CD4-positive, alpha-beta T cell treated with Interleukin-2 at 100 ng/mL for 4 hours (primary cell): ENCODE results near the gene SPTB.

ENCODE experiments used
- DNase-seq: peaks from one replicate; pipeline ENCODE4 v3.0.0-alpha.2; 2020; ENCODE audit warnings: low spot score

SPTB gene

GRCh38 chr14:64729386-64730060 lies 150.2 kb downstream of the SPTB start:
- DNase-seq = no peak

DNA sequence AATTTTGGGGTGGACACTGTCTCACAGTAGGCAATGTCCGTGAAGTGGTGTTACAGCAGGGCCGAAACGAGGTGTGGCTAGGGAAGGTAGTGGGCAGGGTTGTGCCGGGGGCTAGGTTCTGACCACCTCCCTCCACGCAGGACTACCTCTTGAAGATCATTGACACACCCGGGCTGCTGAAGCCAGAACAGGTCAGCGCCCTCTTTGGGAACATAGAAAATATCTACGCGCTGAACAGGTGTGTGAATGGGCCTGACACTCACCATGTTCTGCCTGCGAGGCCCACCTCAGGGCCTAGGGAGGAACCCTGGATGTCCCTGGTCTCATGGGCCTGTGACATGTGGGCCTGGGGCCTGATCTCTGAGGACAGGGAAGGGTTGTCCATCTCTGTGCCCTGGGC lies 150.9 kb downstream of the SPTB start:
- DNase-seq = no peak

- no peak for DNase-seq
Observed at GRCh38 chr14:64728106-64728505, 151.6 kb downstream of the SPTB start.

- DNase-seq = no peak
Observed at GRCh38 chr14:64727551-64728071, 152.1 kb downstream of the SPTB start.

- peak; percentile 70 for DNase-seq
Observed at GRCh38 chr14:64726585-64726890, 153.2 kb downstream of the SPTB start.

DNA sequence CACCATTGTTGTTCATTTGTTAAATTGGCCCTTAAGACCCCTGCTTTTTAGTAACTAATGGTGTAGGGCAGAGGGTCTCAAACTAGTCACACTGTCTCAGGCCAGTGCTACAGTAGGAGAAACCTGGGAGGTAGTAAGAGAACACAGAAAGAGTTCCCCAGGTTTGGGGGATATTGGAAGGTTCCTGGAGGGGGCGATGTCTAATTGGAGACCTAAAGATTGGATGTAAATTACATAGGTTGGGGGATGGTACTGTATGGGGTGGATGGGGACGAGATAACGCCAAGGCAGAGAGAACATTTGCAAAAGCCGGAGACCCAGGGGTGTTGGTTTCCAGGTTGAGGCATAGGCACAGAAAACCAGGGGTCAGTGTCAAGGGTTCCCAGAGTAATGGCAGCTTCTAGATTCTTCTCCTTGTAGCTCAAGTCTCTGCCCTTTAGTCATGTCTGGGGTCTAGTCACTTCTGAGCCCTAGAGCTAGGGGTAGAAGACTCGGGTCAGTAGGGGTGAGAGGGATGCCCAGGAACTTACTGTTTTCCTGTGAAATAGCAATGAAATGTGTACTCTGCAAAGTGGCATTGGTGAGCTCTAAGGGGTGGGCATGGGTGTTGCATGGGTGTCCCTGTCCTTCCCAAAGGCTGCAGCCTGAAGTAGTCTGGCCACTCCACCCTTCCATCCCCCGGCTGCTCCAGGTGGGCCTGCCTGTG lies 153.7 kb downstream of the SPTB start:
- no peak for DNase-seq

- no peak for DNase-seq
Observed at GRCh38 chr14:64725261-64725815, 154.4 kb downstream of the SPTB start.

GRCh38 chr14:64724578-64724930 lies 155.2 kb downstream of the SPTB start:
- DNase-seq = no peak

DNA sequence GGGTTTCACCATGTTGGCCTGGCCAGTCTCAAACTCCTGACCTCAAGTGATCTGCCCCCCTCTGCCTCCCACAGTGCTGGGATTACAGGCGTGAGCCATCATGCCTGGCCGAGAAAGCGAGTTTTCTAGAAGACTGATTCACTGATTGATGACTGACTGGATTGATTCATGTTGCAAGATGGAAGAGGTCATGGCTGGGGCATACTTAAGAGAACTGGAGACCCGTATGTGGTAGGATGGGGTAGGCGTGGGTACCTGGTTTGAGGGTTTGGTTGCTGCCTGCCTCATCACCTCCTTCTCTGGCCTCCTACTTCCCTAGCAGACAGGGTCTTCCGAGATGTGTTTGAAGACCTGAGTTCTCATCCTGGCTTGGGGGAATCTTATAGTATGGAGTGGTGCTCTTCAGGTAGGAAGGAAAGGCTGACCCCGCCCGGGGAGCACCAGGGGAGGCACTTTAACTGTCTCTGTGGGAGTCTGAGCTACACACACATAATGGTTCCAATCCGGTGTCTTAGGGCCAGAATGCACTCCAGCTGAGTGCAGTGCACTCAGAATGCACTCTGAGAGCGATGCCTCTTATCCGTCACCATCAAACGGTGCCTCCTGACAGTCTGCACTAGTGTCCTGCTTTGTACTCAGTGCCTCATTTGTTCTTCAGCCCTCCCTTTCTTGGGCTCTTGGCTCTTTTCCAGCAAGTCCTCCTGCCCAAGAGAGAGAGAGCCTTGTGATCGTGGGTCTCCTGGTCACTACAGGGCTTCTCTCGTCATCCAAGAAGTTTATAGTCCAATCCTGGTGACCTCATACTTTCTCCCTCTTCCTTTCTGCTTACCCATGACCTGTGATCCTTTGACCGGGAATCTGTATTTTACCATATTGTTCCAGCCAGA lies 155.8 kb downstream of the SPTB start:
- DNase-seq = peak; percentile 43

DNA sequence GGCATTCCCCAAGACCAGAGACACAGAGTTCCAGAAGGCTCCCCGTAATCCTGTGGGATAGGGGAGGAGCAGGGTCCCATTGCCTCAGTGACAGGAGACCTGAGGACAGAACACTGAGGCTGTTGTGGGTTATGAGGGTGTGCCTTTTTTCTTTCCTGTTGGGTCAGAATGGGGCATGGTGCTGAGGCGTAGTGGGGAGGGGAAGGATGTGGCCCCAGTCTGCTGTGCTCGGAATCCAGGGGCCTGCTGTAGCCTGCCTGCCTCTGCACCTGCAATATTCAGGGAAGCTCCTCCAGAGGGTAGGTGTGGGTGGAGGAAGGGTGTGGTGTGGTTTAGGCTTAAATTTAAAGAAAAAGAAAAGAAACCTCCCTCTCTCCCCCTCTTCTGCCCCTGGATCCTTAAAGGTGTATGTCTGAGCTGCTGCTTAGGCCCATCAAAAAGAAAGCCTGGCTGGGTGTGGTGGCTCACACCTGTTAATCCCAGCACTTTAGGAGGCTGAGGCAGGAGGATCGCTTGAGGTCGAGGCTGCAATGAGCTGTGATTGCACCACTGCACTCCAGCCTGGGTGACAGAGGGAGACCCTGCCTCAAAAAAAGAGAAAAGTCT lies 156.8 kb downstream of the SPTB start:
- DNase-seq = peak; percentile 50

- no peak for DNase-seq
Observed at GRCh38 chr14:64721899-64722298, 157.8 kb downstream of the SPTB start.

- no peak for DNase-seq
Observed at GRCh38 chr14:64721391-64721791, 158.3 kb downstream of the SPTB start.

DNA sequence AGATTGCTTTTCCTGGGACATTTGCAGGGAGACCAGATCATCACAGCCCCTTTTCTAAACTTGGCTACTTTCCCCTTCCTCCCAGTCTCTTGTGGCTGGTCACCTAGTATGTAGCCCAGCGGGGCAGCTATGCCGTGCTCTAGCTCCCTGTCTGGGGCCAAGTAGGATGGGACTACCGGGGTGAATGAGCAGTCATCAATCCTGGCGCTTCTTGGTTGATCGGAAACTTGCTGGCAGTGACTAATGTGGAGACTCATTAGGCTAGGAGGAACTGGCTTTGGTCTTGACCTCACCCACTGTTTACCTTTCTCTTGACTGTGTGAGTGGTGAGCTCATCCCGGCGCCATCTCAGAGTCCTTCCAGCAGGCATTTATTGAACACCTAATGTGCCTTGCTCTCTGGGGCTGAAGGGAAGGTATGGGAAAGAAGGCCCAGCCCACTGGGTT lies 159.6 kb downstream of the SPTB start:
- DNase-seq = no peak

DNA sequence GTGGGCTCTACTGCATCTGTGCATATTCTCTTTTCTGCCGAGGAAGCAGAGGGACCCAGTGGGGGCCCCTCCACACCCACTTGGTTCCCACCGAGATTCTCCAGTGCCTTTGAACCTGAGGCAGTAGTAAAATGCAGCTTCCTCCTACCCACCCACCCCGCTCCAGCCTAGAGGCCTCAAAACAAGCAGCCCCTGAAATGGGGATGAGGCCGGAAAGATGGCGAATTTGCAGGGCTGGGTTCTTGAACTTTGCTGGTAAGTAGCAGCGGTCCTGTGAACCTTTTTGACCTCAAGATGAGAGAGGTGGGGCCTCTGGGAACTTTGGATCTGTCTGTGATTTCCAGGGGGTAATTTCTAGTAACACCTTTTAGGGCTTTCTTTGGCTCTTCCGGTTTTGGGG lies 160.1 kb downstream of the SPTB start:
- no peak for DNase-seq

- DNase-seq = no peak
Observed at GRCh38 chr14:64718762-64719161, 160.9 kb downstream of the SPTB start.

DNA sequence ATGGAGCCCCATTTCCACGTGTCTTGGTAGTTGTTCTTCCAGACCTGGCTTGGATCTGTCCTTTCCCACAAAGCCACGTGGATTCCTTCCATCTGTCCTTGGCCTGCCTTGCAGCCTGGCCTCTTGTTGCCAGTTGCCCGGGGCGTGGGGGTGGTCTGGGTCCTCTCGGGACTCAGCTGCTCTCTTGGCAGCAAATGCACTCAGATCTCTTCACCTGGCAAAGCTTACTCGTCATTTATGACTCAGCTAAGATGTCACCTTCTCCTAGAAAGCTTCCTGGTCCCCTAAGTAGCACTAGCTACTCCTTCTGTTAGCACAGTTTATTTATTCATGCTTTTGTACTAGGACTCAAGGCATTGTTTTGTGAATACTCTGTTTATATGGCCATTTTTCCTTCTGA lies 161.8 kb downstream of the SPTB start:
- DNase-seq = no peak

DNA sequence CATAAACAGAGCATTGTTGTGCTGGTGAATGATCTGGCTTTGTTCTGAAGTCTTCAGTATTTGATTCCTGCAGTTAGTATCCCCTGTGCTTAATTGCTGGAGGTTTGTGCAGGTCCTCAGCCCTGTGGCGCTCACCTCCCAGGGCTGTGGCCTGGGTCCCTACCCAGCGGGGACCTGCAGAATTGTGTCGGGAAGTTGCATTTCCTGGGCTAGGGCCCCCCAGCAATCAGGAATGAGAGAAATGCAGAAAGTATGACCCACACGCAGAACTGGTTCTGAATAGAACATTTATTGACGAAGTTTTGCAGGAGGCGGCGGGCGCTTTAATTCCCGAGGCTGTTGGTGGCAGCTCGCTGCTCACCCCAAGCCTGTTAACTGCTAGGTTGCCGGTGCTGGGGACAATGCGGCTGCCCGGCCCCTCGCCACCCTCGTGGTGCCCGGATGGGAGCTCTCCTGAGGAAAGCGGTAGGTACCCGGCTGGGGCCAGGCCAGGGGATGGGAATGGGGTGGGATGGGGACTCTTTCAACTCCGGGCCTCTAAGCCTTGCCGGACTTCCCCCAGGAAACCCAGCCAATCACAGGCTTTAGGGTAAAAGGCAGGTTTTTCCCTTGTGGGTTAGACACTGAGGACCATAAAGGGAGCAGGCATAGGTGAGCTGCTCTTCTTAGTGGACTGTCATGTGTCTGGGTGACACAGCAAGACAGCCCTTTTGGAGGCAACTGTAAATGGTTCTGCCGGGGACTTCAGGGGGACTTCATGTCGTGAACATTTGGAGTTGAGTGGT lies 163.9 kb downstream of the SPTB start:
- no peak for DNase-seq

DNA sequence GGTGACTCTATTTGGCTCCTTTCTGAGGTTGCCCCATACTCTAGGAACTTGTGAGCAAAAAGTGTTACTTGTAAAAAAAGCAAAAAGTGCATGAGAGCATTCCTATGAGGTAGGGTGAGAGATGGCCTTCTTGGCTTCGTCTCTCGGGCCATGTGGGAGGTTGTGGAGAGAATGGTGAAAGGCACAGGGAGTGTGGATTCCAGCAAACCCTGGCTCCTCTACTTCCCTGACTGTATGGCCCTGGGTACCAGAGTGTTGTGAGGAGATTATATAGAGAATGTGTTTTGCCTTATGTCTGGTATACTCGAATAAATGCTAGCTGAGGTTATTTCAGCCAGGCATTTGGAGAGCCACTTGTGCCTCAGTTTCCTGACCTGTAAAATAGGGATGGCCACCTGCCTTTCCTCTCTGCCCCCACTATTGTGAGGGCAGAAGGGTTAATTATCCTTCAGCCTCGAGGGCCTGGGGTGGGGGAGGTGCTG lies 164.5 kb downstream of the SPTB start:
- DNase-seq = no peak

- no peak for DNase-seq
Observed at GRCh38 chr14:64714432-64715025, 165.2 kb downstream of the SPTB start.

DNA sequence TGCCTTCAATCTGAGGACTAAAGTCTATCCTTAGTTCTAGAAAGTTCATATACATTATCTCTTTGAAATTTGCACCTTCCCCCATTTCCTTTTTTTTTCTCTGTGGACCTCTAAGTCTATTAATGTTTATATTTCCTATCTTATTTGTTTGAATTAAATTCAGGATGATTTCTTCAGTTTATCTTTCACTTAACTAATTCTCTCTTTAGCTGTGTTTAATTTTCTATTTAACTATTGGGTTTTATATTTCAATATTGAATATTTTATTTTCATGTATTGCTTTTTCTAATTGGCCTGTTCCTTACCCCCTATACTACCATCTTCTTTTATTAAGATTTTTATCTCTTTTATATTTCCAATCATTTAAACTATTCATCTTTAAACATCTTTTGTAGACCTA lies 166.0 kb downstream of the SPTB start:
- DNase-seq = no peak

DNA sequence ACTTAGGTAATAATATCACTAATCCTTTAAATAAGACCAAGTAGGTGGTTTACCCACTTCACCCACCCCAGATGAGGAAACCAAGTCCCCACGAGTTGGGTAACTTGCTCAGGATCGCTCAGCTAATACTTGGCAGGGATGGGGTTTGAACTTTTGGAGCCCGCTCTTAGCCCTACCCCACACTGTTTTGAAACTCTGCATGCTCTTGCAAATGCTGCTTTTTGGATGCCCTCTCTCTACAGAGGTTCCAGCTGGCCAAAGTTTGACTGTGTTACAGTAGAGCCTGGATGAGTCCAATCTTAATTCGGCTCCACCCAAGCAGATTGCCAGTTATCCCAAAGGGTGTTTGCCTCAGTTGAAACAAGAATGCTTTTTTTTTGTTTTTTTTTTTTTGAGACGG lies 168.7 kb downstream of the SPTB start:
- no peak for DNase-seq
